ENCODE results near the gene OGFR.

Gene OGFR

GRCh38 chr20:62820208-62820961, 15.8 kb downstream of the OGFR start:
- TF ChIP-seq, protein P1, sequence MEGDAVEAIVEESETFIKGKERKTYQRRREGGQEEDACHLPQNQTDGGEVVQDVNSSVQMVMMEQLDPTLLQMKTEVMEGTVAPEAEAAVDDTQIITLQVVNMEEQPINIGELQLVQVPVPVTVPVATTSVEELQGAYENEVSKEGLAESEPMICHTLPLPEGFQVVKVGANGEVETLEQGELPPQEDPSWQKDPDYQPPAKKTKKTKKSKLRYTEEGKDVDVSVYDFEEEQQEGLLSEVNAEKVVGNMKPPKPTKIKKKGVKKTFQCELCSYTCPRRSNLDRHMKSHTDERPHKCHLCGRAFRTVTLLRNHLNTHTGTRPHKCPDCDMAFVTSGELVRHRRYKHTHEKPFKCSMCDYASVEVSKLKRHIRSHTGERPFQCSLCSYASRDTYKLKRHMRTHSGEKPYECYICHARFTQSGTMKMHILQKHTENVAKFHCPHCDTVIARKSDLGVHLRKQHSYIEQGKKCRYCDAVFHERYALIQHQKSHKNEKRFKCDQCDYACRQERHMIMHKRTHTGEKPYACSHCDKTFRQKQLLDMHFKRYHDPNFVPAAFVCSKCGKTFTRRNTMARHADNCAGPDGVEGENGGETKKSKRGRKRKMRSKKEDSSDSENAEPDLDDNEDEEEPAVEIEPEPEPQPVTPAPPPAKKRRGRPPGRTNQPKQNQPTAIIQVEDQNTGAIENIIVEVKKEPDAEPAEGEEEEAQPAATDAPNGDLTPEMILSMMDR (IDR thresholded peaks at IDR 0.05; ENCODE audit: insufficient read depth, low read length, poor library complexity, severe bottlenecking), result no peak
- Histone ChIP-seq H3K4me3 (replicated peaks; ENCODE audit: low read depth, low read length) (no peak overlapping the region), H3K27me3 (replicated peaks; ENCODE audit: control insufficient read depth, insufficient read depth, low read length) (no peaks in the 10 kb centered on the region; the same call in 1 of the 2 replicates), H3K36me3 (ENCODE audit: control insufficient read depth, insufficient read depth, low read length) (no peaks in the 10 kb centered on the region)
- DNase-seq (ENCODE audit: extremely low read depth, insufficient read length), result no peak

DNA sequence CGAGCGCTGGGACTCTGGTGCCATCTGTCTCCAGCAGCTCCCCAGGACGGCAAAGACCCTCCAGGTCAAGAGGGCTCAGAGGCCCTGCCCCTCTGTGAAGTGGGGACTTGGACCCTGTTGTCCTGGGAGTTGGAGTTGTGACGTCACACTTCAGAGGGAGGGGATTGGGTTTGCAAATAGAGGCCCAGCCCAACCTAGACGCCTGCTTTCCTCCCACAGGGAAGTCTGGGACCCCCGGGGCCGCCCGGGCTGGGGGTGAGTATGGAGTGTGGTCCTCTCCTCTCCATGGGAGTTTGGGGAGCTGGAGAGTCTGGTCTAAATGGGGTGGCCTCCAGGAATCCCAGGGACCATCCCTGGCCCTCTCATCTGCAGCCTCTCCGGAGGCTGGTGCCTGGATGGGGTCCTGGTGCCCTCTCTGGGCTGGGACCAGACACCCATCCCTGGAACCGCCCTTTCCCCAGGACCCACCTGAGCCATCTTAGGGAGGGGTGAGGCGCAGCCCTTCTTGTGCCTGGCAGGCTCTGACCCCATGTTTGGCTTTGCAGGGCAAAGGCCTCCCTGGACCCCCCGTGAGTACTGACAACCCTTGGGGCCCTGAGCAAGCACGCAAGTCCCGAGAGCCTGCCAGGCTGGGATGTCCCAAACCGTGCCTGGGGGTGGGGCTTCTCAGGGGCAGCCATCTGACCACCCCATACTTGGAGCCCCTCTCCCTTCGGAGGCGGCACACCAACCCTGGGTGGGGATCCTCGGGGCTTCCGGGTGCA, 16.5 kb downstream of the OGFR start:
- Histone ChIP-seq H3K27me3 (replicated peaks; ENCODE audit: control insufficient read depth, insufficient read depth, low read length) (no peaks in the 10 kb centered on the region; the same call in 1 of the 2 replicates), H3K36me3 (ENCODE audit: control insufficient read depth, insufficient read depth, low read length) (no peaks in the 10 kb centered on the region), H3K4me3 (replicated peaks; ENCODE audit: low read depth, low read length) (no peak overlapping the region)
- no peak for DNase-seq (ENCODE audit: extremely low read depth, insufficient read length)
- TF ChIP-seq, protein P1 (IDR thresholded peaks at IDR 0.05; ENCODE audit: insufficient read depth, low read length, poor library complexity, severe bottlenecking), result no peak

DNA sequence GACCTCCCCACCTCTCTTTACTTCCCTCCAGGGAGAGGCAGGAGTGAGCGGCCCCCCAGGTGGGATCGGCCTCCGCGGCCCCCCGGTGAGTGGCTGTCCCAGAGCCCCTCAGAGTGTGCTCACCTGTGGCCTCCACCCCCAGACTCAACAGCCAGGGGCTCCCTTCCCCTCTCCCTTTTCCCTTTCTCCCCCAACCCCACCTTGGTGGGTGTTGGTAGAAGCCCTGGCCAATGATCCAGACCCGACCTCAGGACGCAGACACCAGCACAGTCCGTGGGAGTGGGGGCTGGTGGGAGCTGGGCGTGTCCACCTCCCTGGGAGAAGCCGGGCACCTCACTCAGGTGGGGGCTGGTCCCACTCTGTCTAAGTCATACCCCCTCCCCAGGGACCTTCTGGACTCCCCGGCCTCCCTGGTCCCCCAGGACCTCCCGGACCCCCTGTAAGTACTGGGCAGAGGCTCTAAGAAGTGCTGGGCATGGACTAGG, 17.1 kb downstream of the OGFR start:
- DNase-seq (ENCODE audit: extremely low read depth, insufficient read length), result no peak
- no peak overlapping the region for H3K4me3 ChIP-seq (replicated peaks; ENCODE audit: low read depth, low read length)
- TF ChIP-seq, protein P1 (IDR thresholded peaks at IDR 0.05; ENCODE audit: insufficient read depth, low read length, poor library complexity, severe bottlenecking), result no peak
- no peaks in the 10 kb centered on the region for H3K36me3 ChIP-seq (ENCODE audit: control insufficient read depth, insufficient read depth, low read length)
- H3K27me3 ChIP-seq (replicated peaks; ENCODE audit: control insufficient read depth, insufficient read depth, low read length), result no peaks in the 10 kb centered on the region; the same call in 1 of the 2 replicates

DNA sequence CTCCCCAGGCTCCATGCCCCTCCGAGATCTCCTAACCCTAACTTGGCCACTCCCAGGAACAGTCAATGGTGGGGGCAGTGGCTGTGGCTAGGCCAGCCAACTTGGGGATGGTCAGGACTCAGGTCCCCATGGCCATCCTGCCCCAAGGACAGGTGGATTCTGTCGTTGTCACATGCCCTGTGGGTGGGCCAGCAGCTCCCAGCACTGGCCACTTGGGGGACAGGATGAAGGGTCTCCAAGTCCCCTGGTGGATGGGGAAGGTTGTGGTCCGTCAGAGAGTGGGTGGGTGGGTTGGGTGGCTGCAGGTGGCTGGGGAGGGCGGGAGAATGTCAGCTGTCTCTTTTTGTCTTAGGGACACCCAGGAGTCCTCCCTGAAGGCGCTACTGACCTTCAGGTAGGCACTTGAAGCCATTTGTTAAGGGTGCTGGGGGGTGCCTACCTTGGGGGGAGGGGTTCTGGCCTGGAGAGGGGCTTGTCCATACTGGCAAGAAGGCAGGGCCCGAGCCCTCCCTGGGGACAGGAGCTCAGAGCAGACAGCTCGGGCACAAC, 17.7 kb downstream of the OGFR start:
- Histone ChIP-seq H3K36me3 (ENCODE audit: control insufficient read depth, insufficient read depth, low read length) (no peaks in the 10 kb centered on the region), H3K27me3 (replicated peaks; ENCODE audit: control insufficient read depth, insufficient read depth, low read length) (no peaks in the 10 kb centered on the region; the same call in 1 of the 2 replicates)
- TF ChIP-seq, protein P1 (IDR thresholded peaks at IDR 0.05; ENCODE audit: insufficient read depth, low read length, poor library complexity, severe bottlenecking), result no peak

GRCh38 chr20:62822788-62823651, 18.4 kb downstream of the OGFR start:
- DNase-seq (ENCODE audit: extremely low read depth, insufficient read length), result peak; percentile 50

More for the DNA sequence above, 17.7 kb downstream of the OGFR start:
- DNase-seq (ENCODE audit: extremely low read depth, insufficient read length), result no peak
- no peak overlapping the region for H3K4me3 ChIP-seq (replicated peaks; ENCODE audit: low read depth, low read length)

More at GRCh38 chr20:62822788-62823651, 18.4 kb downstream of the OGFR start:
- TF ChIP-seq, protein P1 (IDR thresholded peaks at IDR 0.05; ENCODE audit: insufficient read depth, low read length, poor library complexity, severe bottlenecking), result peak; percentile 63
- no peaks in the 10 kb centered on the region for H3K36me3 ChIP-seq (ENCODE audit: control insufficient read depth, insufficient read depth, low read length)
- no peak overlapping the region for H3K4me3 ChIP-seq (replicated peaks; ENCODE audit: low read depth, low read length)
- no peaks in the 10 kb centered on the region; the same call in 1 of the 2 replicates for H3K27me3 ChIP-seq (replicated peaks; ENCODE audit: control insufficient read depth, insufficient read depth, low read length)
